IMR-90 (cell line): ENCODE results near the gene ZNF219. TPM values are rescaled to one million over a fixed set of nuclear protein-coding genes. Genes with fewer than 3 reads are reported as not detected.

Experiments used
- ATAC-seq: fragments of 200-7000 bp; cut with Tn5 transposase; 2 replicates; pipeline ENCODE4 v1.9.1; 2020; ENCODE audit warnings: low read depth, mild to moderate bottlenecking, moderate library complexity
- BruUV-seq: library from RNA; stranded (reverse); fragments of 400-500 nt; replicated peaks from 2 replicates; lab custom pipeline; 2021; lab: Mats Ljungman, UMichigan
- CTCF ChIA-PET: fragments of 300-600 bp; formaldehyde crosslinking; extraction: SDS; loops from one replicate; lab custom pipeline; 2021; ENCODE audit warnings: antibody characterized with exemption; lab: Yijun Ruan, JAX
- POLR2A ChIA-PET: fragments of 300-600 bp; sonication (Branson Sonifier 250); formaldehyde crosslinking; loops from one replicate; lab custom pipeline; 2022; ENCODE audit warnings: antibody characterized with exemption; ENCODE audit not compliant: unreplicated experiment; lab: Charles Lee
- DNase-seq: peaks from one replicate; pipeline ENCODE4 v3.0.0; 2013
- H2AFZ ChIP-seq: replicated peaks from 2 replicates; pipeline ENCODE3; 2013; ENCODE audit warnings: low read length, mild to moderate bottlenecking; ENCODE audit not compliant: poor library complexity
- H2AK5ac ChIP-seq: 2 replicates; pipeline ENCODE4 v1.6.1; 2013; ENCODE audit warnings: low read depth, low read length, inconsistent platforms
- H2AK9ac ChIP-seq: replicated peaks from 2 replicates; pipeline ENCODE3; 2013; ENCODE audit warnings: mild to moderate bottlenecking, low read depth, low read length, moderate library complexity; ENCODE audit not compliant: poor library complexity
- H2BK120ac ChIP-seq: 2 replicates; pipeline ENCODE4 v1.6.1; 2013; ENCODE audit warnings: low read depth, low read length, inconsistent platforms
- H2BK15ac ChIP-seq: 3 replicates; pipeline ENCODE4 v1.6.1; 2013; ENCODE audit warnings: low read depth, low read length, inconsistent platforms
- H2BK20ac ChIP-seq: 2 replicates; pipeline ENCODE4 v1.6.1; 2013; ENCODE audit warnings: low read depth, mild to moderate bottlenecking, inconsistent platforms, low read length, moderate library complexity
- H2BK5ac ChIP-seq: 2 replicates; pipeline ENCODE4 v1.6.1; 2013; ENCODE audit warnings: mild to moderate bottlenecking, low read depth, low read length, inconsistent platforms; ENCODE audit not compliant: poor library complexity, severe bottlenecking
- H3K14ac ChIP-seq: replicated peaks from 2 replicates; pipeline ENCODE4 v1.6.1; 2013; ENCODE audit warnings: low read depth, low read length, inconsistent platforms
- H3K18ac ChIP-seq: 2 replicates; pipeline ENCODE4 v1.6.1; 2013; ENCODE audit warnings: low read depth, low read length, control low read depth
- H3K23ac ChIP-seq: 2 replicates; pipeline ENCODE4 v1.6.1; 2013; ENCODE audit warnings: low read depth, low read length, inconsistent platforms
- H3K27ac ChIP-seq: 2 replicates; pipeline ENCODE4 v1.5.1; 2013; ENCODE audit warnings: mild to moderate bottlenecking, control low read depth, low read length; ENCODE audit not compliant: insufficient read depth
- H3K27me3 ChIP-seq: 2 replicates; pipeline ENCODE4 v1.6.1; 2013; ENCODE audit warnings: low read length; ENCODE audit not compliant: control insufficient read depth, insufficient read depth
- H3K36me3 ChIP-seq: 2 replicates; pipeline ENCODE4 v1.6.1; 2013; ENCODE audit warnings: low read length, mixed read lengths; ENCODE audit not compliant: control insufficient read depth, insufficient read depth
- H3K4ac ChIP-seq: 2 replicates; pipeline ENCODE4 v1.6.1; 2013; ENCODE audit warnings: low read depth, low read length, inconsistent platforms
- H3K4me1 ChIP-seq: 2 replicates; pipeline ENCODE4 v1.6.1; 2013; ENCODE audit warnings: low read length, mixed read lengths; ENCODE audit not compliant: control insufficient read depth, insufficient read depth
- H3K4me2 ChIP-seq: 2 replicates; pipeline ENCODE4 v1.6.1; 2013; ENCODE audit warnings: low read depth, mild to moderate bottlenecking, control low read depth, low read length, moderate library complexity
- H3K4me3 ChIP-seq: 2 replicates; pipeline ENCODE4 v1.5.1; 2013; ENCODE audit warnings: low read depth, mild to moderate bottlenecking, control low read depth, low read length, moderate library complexity; ENCODE audit not compliant: insufficient read depth
- H3K56ac ChIP-seq: 2 replicates; pipeline ENCODE4 v1.6.1; 2013; ENCODE audit warnings: low read length, inconsistent platforms; ENCODE audit not compliant: insufficient read depth; ENCODE audit errors: extremely low read depth
- H3K79me1 ChIP-seq, 2 experiments: 2 replicates each; pipeline ENCODE4 v1.6.1; 2013; ENCODE audit warnings: low read length in 2 of 2, inconsistent platforms in 1 of 2, low read depth in 1 of 2
- H3K9ac ChIP-seq: 2 replicates; pipeline ENCODE4 v1.6.1; 2013; ENCODE audit warnings: low read depth, low read length, control low read depth
- H3K9me1 ChIP-seq: 2 replicates; pipeline ENCODE4 v1.6.1; 2013; ENCODE audit warnings: low read length, inconsistent platforms; ENCODE audit not compliant: insufficient read depth
- H3K9me3 ChIP-seq: 2 replicates; pipeline ENCODE4 v1.6.1; 2013; ENCODE audit warnings: low read length; ENCODE audit not compliant: control insufficient read depth, insufficient read depth
- H4K20me1 ChIP-seq: 2 replicates; pipeline ENCODE4 v1.6.1; 2013; ENCODE audit warnings: low read length, inconsistent platforms; ENCODE audit not compliant: insufficient read depth
- H4K5ac ChIP-seq: 2 replicates; pipeline ENCODE4 v1.6.1; 2013; ENCODE audit warnings: mild to moderate bottlenecking, low read depth, low read length, control low read depth
- H4K8ac ChIP-seq, 2 experiments: 2 replicates each; pipeline ENCODE4 v1.6.1; 2013; ENCODE audit warnings: low read depth in 2 of 2, low read length in 2 of 2, control low read depth in 1 of 2, inconsistent platforms in 1 of 2
- H4K91ac ChIP-seq: 2 replicates; pipeline ENCODE4 v1.6.1; 2013; ENCODE audit warnings: low read depth, low read length, inconsistent platforms; ENCODE audit not compliant: insufficient read depth
- BHLHE40 ChIP-seq: fragments of 150-350 bp; IDR thresholded peaks from 2 replicates; pipeline ENCODE4 v1.6.1; 2016; ENCODE audit warnings: mild to moderate bottlenecking, low read depth, low read length
- CEBPB ChIP-seq: IDR thresholded peaks from 2 replicates; pipeline ENCODE4 v1.6.1; 2012; ENCODE audit warnings: low read depth, low read length, improper control_type of control experiment
- CHD1 ChIP-seq: IDR thresholded peaks from 2 replicates; pipeline ENCODE4 v1.6.1; 2012; ENCODE audit warnings: low read depth, low read length, improper control_type of control experiment
- CTCF ChIP-seq: conservative IDR thresholded peaks from 2 replicates; pipeline ENCODE4 v1.5.1; 2012; ENCODE audit warnings: mild to moderate bottlenecking, low read depth, low read length, improper control_type of control experiment
- ELK1 ChIP-seq: fragments of 150-350 bp; IDR thresholded peaks from 2 replicates; pipeline ENCODE4 v1.6.1; 2016; ENCODE audit warnings: low read depth, mild to moderate bottlenecking, low read length, moderate library complexity, borderline replicate concordance
- MAFK ChIP-seq: IDR thresholded peaks from 2 replicates; pipeline ENCODE4 v1.6.1; 2012; ENCODE audit warnings: low read depth, low read length, improper control_type of control experiment
- MAZ ChIP-seq: IDR thresholded peaks from 2 replicates; pipeline ENCODE4 v1.6.1; 2012; ENCODE audit warnings: low read depth, mild to moderate bottlenecking, low read length, improper control_type of control experiment, moderate library complexity, borderline replicate concordance
- MXI1 ChIP-seq: IDR thresholded peaks from 2 replicates; pipeline ENCODE4 v1.6.1; 2012; ENCODE audit warnings: low read depth, mild to moderate bottlenecking, low read length, moderate library complexity, borderline replicate concordance
- NFE2L2 ChIP-seq: fragments of 150-350 bp; IDR thresholded peaks from 2 replicates; pipeline ENCODE4 v1.6.1; 2016; ENCODE audit warnings: low read depth, mild to moderate bottlenecking, low read length
- RAD21 ChIP-seq: IDR thresholded peaks from 2 replicates; pipeline ENCODE4 v1.6.1; 2012; ENCODE audit warnings: low read length, improper control_type of control experiment
- SMC3 ChIP-seq: fragments of 150-350 bp; IDR thresholded peaks from 2 replicates; pipeline ENCODE4 v1.6.1; 2016; ENCODE audit warnings: low read depth, mild to moderate bottlenecking, antibody characterized with exemption, low read length, moderate library complexity
- USF2 ChIP-seq: fragments of 150-350 bp; IDR thresholded peaks from 2 replicates; pipeline ENCODE4 v1.6.1; 2017; ENCODE audit warnings: mild to moderate bottlenecking, antibody characterized with exemption, low read length, low read depth
- WGBS, 2 experiments: methylation state at CpG; one replicate each; pipeline versions ENCODE4 v1.1.5 to v1.1.7; 2013; ENCODE audit warnings: missing lambda C conversion rate in 2 of 2; ENCODE audit not compliant: insufficient read length in 1 of 2; ENCODE audit errors: extremely low coverage in 2 of 2; 5-methylcytosine and 5-hydroxymethylcytosine counted together
- dilution Hi-C: fragments of 300-500 bp; cut with HindIII; formaldehyde crosslinking; loops from one replicate; pipeline ENCODE4 v1.14.3; 2018; ENCODE audit warnings: low sequenced_read_pairs; ENCODE audit not compliant: unreplicated experiment
- in situ Hi-C: fragments of 300-500 bp; cut with MboI; formaldehyde crosslinking; loops from 3 replicates; pipeline ENCODE4 v1.14.3; 2019; ENCODE audit warnings: low sequenced_read_pairs, inconsistent platforms, mixed read lengths
- intact Hi-C: fragments of 100-400 bp; cut with micrococcal nuclease; formaldehyde crosslinking; loops from 2 replicates; pipeline ENCODE4 v1.10.0; 2022
- polyA plus RNA-seq, 3 experiments: library from polyadenylated mRNA; depleted of rRNA; stranded (reverse); fragments of >200 nt; gene quantifications; 2 replicates each; pipeline ENCODE4 v1.2.3, GENCODE V29; 2012; ENCODE audit warnings: low replicate concordance in 1 of 3
- total RNA-seq: library from RNA; depleted of rRNA; stranded (reverse); fragments of >200 nt; gene quantifications from 2 replicates; pipeline ENCODE4 v1.2.3, GENCODE V29; 2012

ZNF219 gene
- total and polyA plus RNA-seq, 2 of the 4 experiments (the other 2 are of a cell fraction) = 0.90 to 3.8 TPM

- Histone ChIP-seq H2BK5ac (no peak overlapping the region), H3K9me3 (no peaks in the 10 kb centered on the region), H3K4me2 (no peak overlapping the region), H4K5ac (no peak overlapping the region), H3K14ac (no peak overlapping the region), H3K4me1 (peaks cover 5% of the 10 kb centered on the region), H3K4me3 (no peak overlapping the region), H3K23ac (no peak overlapping the region), H3K27ac (no peak overlapping the region), H3K27me3 (no peaks in the 10 kb centered on the region), H3K9ac (no peak overlapping the region), H2AK9ac (peak overlapping the region; percentile 92), H3K36me3 (peaks cover 25% of the 10 kb centered on the region), H4K20me1 (peaks cover 2% of the 10 kb centered on the region), H3K56ac (no peak overlapping the region), H3K4ac (no peak overlapping the region), H2BK15ac (no peak overlapping the region), H3K18ac (no peak overlapping the region), H3K9me1 (0 out of 2 replicates have a peak, but pooled peaks cover 1% of the 10 kb centered on the region), H3K79me1 (0 out of 4 replicates have a peak, but pooled peaks cover 3 to 6% of the 10 kb centered on the region in 2 experiments), H4K8ac (peak overlapping the region in 1 of 2 experiments; percentile 2; a peak in 1 of 4 replicates), H2BK20ac (no peak overlapping the region), H2BK120ac (no peak overlapping the region), H2AK5ac (peak overlapping the region; percentile 40; the same call in 1 of the 2 replicates), H4K91ac (no peak overlapping the region), H2AFZ (peak overlapping the region; percentile 80)
- ChIA-PET CTCF (interaction anchor here (0.6 to 2.9 kb wide), 15 partner anchors 9 to 106 kb away, joined by 3 to 22 read pairs (median 4); partner anchors contain the start of gene ARHGEF40), POLR2A (interaction anchor here (1.3 kb wide), 1 partner anchor 21 kb away, joined by 3 read pairs; no protein-coding TSS in a partner anchor)
- BruUV-seq = no TSS peak
- 55% methylated on average over 22 of the region's 59 CpGs; no CpG with 5 or more reads in 1 of the 2 experiments for WGBS, 2 experiments
- DNase-seq (peak; percentile 67), ATAC-seq (peak; percentile 85)
- dilution Hi-C loops (no loop called here), in situ Hi-C loops (loop anchor here (25.0 kb wide), 2 partner anchors 630 to 755 kb away; partner anchors contain the start of genes APEX1, CCNB1IP1, OSGEP and PARP2), intact Hi-C loops (loop anchor here (1.0 kb wide), 3 partner anchors 12 to 78 kb away; no protein-coding TSS in a partner anchor)
- TF ChIP-seq MAFK (peak; percentile 50; the same call in 1 of the 2 replicates), CHD1 (no peak), ELK1 (no peak), USF2 (peak; percentile 11; the same call in 1 of the 2 replicates), BHLHE40 (peak; percentile 44; the same call in 1 of the 2 replicates), NFE2L2 (no peak), MXI1 (peak; percentile 26; the same call in 1 of the 2 replicates), MAZ (peak; percentile 77), RAD21 (peak; percentile 100), CEBPB (no peak), SMC3 (peak; percentile 100), CTCF (peak; percentile 100; the same call in 1 of the 2 replicates)
These were observed 6.0 kb downstream of the ZNF219 start for GRCh38 chr14:21092273-21093011.
